ENCODE measurements around the gene FAIM2. TPM values are rescaled to one million over a fixed set of nuclear protein-coding genes. Genes with fewer than 3 reads are reported as not detected.
"Not testable (repeated sequence)": the region's sequence is repeated elsewhere in the genome, so short reads cannot be mapped to it uniquely, and the experiment has no call there.

FAIM2 gene
- total and polyA plus RNA-seq, 9 of the 15 experiments (the other 6 are each of a cell fraction or from before 2014, with no cell fraction given): 0.01 to 0.10 TPM; not detected in 7

DNA sequence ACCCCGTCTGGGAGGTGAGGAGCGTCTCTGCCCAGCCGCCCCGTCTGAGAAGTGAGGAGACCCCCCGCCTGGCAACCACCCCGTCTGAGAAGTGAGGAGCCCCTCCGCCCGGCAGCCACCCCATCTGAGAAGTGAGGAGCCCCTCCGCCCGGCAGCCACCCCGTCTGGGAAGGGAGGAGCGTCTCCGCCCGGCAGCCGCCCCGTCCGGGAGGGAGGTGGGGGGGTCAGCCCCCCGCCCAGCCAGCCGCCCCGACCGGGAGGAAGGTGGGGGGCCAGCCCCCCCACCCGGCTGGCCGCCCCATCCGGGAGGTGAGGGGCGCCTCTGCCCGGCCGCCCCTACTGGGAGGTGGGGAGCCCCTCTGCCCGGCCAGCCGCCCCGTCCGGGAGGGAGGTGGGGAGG is 42.8 kb downstream of the FAIM2 start:
- BruUV-seq (replicated peaks); POLR2A ChIA-PET; H3K27ac ChIP-seq (ENCODE audit: extremely low read depth, low read depth, low read length); FAIRE-seq; H3K9me3 ChIP-seq (replicated peaks; ENCODE audit: control insufficient read depth, insufficient read depth, low read depth, low read length); H3K9me1 ChIP-seq (ENCODE audit: control insufficient read depth, insufficient read depth, low read length); intact Hi-C loops (cut with micrococcal nuclease); H4K20me1 ChIP-seq (replicated peaks; ENCODE audit: control insufficient read depth, insufficient read depth, low read length); H2AFZ ChIP-seq (ENCODE audit: low read depth, low read length); H3K79me2 ChIP-seq (ENCODE audit: control insufficient read depth, insufficient read depth, low read length); in situ Hi-C loops (cut with MboI); H3K4me2 ChIP-seq (ENCODE audit: insufficient read depth, low read length); DNase-seq (ENCODE audit: extremely low read depth in 1 of 4, low spot score in 3 of 4); H3K9ac ChIP-seq (ENCODE audit: insufficient read depth in 1 of 2, low read depth in 2 of 2, low read length in 2 of 2); ATAC-seq; CTCF ChIA-PET (ENCODE audit: low intra/inter-chr PET ratio); H3K36me3 ChIP-seq (ENCODE audit: control insufficient read depth, insufficient read depth, low read length); H3K4me3 ChIP-seq; H3K4me1 ChIP-seq (replicated peaks in 1 of 2; ENCODE audit: control insufficient read depth in 2 of 2, insufficient read depth in 2 of 2, low read length in 2 of 2): not testable (repeated sequence)
- no CpG with 5 or more reads among the region's 31 CpGs for WGBS (ENCODE audit: insufficient coverage, low coverage, missing lambda C conversion rate)
- H3K27me3 ChIP-seq (ENCODE audit: control insufficient read depth in 2 of 2, insufficient read depth in 2 of 2, low read length in 2 of 2): peaks cover 12 to 23% of the 10 kb centered on the region in 2 experiments; a peak in 4 of 5 replicates

DNA sequence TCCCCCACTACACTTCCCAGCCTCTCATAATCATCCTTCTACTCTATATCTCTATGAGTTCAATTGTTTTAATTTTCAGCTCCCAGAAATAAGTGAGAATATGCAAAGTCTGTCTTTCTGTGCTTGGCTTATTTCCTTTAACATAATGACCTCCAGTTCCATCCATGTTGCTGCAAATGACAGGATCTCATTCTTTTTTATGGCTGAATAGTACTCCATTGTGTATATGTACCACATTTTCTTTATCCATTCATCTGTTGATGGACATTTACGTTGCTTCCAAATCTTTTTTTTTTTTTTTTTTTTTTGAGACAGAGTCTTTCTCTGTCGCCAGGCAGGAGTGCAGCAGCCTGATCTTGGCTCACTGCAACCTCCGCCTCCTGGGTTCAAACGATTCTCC is 47.8 kb downstream of the FAIM2 start:
- CTCF ChIA-PET (ENCODE audit: low intra/inter-chr PET ratio); in situ Hi-C loops (cut with MboI): not testable (repeated sequence)
- WGBS (ENCODE audit: insufficient coverage, low coverage, missing lambda C conversion rate): 31% methylated on average over 4 of the region's 4 CpGs

More for the DNA sequence above, 47.8 kb downstream of the FAIM2 start:
- H3K4me2 ChIP-seq (ENCODE audit: insufficient read depth, low read length); H3K9me1 ChIP-seq (ENCODE audit: control insufficient read depth, insufficient read depth, low read length); H3K79me2 ChIP-seq (ENCODE audit: control insufficient read depth, insufficient read depth, low read length); ATAC-seq; intact Hi-C loops (cut with micrococcal nuclease); H2AFZ ChIP-seq (ENCODE audit: low read depth, low read length); H3K9me3 ChIP-seq (replicated peaks; ENCODE audit: control insufficient read depth, insufficient read depth, low read depth, low read length); FAIRE-seq; H4K20me1 ChIP-seq (replicated peaks; ENCODE audit: control insufficient read depth, insufficient read depth, low read length); H3K9ac ChIP-seq (ENCODE audit: insufficient read depth in 1 of 2, low read depth in 2 of 2, low read length in 2 of 2); BruUV-seq (replicated peaks); H3K4me1 ChIP-seq (replicated peaks in 1 of 2; ENCODE audit: control insufficient read depth in 2 of 2, insufficient read depth in 2 of 2, low read length in 2 of 2); H3K4me3 ChIP-seq; H3K36me3 ChIP-seq (ENCODE audit: control insufficient read depth, insufficient read depth, low read length); DNase-seq (ENCODE audit: extremely low read depth in 1 of 4, low spot score in 3 of 4); H3K27ac ChIP-seq (ENCODE audit: extremely low read depth, low read depth, low read length): not testable (repeated sequence)
- H3K27me3 ChIP-seq (ENCODE audit: control insufficient read depth in 2 of 2, insufficient read depth in 2 of 2, low read length in 2 of 2): peaks cover 26 to 28% of the 10 kb centered on the region in 2 experiments
- POLR2A ChIA-PET: interaction anchor here (1.9 kb wide), 1 partner anchor 13 kb away, joined by 8 read pairs; the partner anchor contains the start of gene BCDIN3D
